ENCODE data around the gene MFAP3L. TPM values are rescaled to one million over a fixed set of nuclear protein-coding genes. Genes with fewer than 3 reads are reported as not detected.

Gene MFAP3L
- total and polyA plus RNA-seq, 11 donors = 0.76 to 5.9 (median 3.2) TPM

Other genes with a start within 250 kb of the MFAP3L start
- 1 to 10 TPM in 8 of 9 donors, under 1 TPM in 1; 0.53 to 3.3 (median 1.5) TPM for gene AADAT, start 63.6 kb upstream of the MFAP3L start, total RNA-seq
- 1 to 10 TPM in 1 of 2 donors, under 1 TPM in 1; 0.80 to 1.6 TPM for gene AADAT, start 63.6 kb upstream of the MFAP3L start, polyA plus RNA-seq